Neural cell (in vitro differentiated cells): ENCODE results near the gene DCAF15. TPM values are rescaled to one million over a fixed set of nuclear protein-coding genes. Genes with fewer than 3 reads are reported as not detected.

ENCODE experiments used
- H2AFZ ChIP-seq: fragments of 200-600, 300-800 bp; sonication (generic), shearing (Covaris generic); 2 replicates; pipeline ENCODE4 v1.6.0; 2014; ENCODE audit warnings: low read depth, mild to moderate bottlenecking, antibody characterized with exemption, low read length, moderate library complexity
- H3F3A ChIP-seq: fragments of 200-600 bp; shearing (Covaris generic); 2 replicates; pipeline ENCODE4 v1.6.1; 2016; ENCODE audit warnings: mild to moderate bottlenecking, moderate library complexity, mixed read lengths, antibody characterized with exemption, low read length; ENCODE audit not compliant: insufficient read depth, poor library complexity, severe bottlenecking
- H3K27ac ChIP-seq: fragments of 200-600, 300-800 bp; sonication (generic), shearing (Covaris generic); 2 replicates; pipeline ENCODE4 v1.5.1; 2014; ENCODE audit warnings: mild to moderate bottlenecking, low read length, moderate library complexity
- H3K27me3 ChIP-seq: fragments of 300-800, 200-600 bp; sonication (generic), shearing (Covaris generic); 2 replicates; pipeline ENCODE4 v1.6.0; 2014; ENCODE audit warnings: mild to moderate bottlenecking, low read depth, low read length, moderate library complexity; ENCODE audit not compliant: insufficient read depth
- H3K36me3 ChIP-seq: fragments of 300-800, 200-600 bp; sonication (generic), shearing (Covaris generic); 2 replicates; pipeline ENCODE4 v1.5.1; 2014; ENCODE audit warnings: mild to moderate bottlenecking, antibody characterized with exemption, low read length, moderate library complexity; ENCODE audit not compliant: insufficient read depth
- H3K4me2 ChIP-seq: fragments of 300-800, 200-600 bp; sonication (generic), shearing (Covaris generic); 2 replicates; pipeline ENCODE4 v1.6.0; 2014; ENCODE audit warnings: mild to moderate bottlenecking, low read length
- H3K4me3 ChIP-seq: fragments of 300-800, 200-600 bp; sonication (generic), shearing (Covaris generic); 2 replicates; pipeline ENCODE4 v1.5.1; 2014; ENCODE audit warnings: mild to moderate bottlenecking, low read length, moderate library complexity
- H3K79me2 ChIP-seq: fragments of 200-600 bp; shearing (Covaris generic); replicated peaks from 2 replicates; pipeline ENCODE4 v1.6.0; 2014; ENCODE audit warnings: mild to moderate bottlenecking, low read length, moderate library complexity; ENCODE audit not compliant: insufficient read depth
- H3K9ac ChIP-seq: fragments of 300-800, 200-600 bp; sonication (generic), shearing (Covaris generic); 2 replicates; pipeline ENCODE4 v1.6.1; 2016; ENCODE audit warnings: mild to moderate bottlenecking, low read length, mixed read lengths
- H3K9me2 ChIP-seq: fragments of 200-600 bp; shearing (Covaris generic); 2 replicates; pipeline ENCODE4 v1.6.1; 2016; ENCODE audit warnings: mild to moderate bottlenecking, low read length, mixed read lengths; ENCODE audit not compliant: insufficient read depth
- H3K9me3 ChIP-seq: fragments of 200-600, 300-800 bp; sonication (generic), shearing (Covaris generic); 2 replicates; pipeline ENCODE4 v1.6.1; 2016; ENCODE audit warnings: mild to moderate bottlenecking, mixed run types, low read length, moderate library complexity, mixed read lengths
- H4K20me1 ChIP-seq: fragments of 200-600 bp; shearing (Covaris generic); 2 replicates; pipeline ENCODE4 v1.6.1; 2016; ENCODE audit warnings: mild to moderate bottlenecking, mixed run types; ENCODE audit not compliant: insufficient read depth
- EP300 ChIP-seq: fragments of 450-650 bp; conservative IDR thresholded peaks from 2 replicates; pipeline ENCODE4 v1.6.1; 2014; ENCODE audit warnings: antibody characterized with exemption, mild to moderate bottlenecking, moderate library complexity; ENCODE audit not compliant: poor library complexity, severe bottlenecking
- EZH2 ChIP-seq: fragments of 200-600, 300-800 bp; shearing (Covaris generic), sonication (generic); IDR thresholded peaks from 2 replicates; pipeline ENCODE4 v1.6.1; 2014; ENCODE audit warnings: antibody characterized with exemption, low read length, borderline replicate concordance, mild to moderate bottlenecking; ENCODE audit not compliant: insufficient read depth, poor library complexity, severe bottlenecking
- MXI1 ChIP-seq: fragments of 450-650 bp; conservative IDR thresholded peaks from 2 replicates; pipeline ENCODE4 v1.6.1; 2014; ENCODE audit warnings: antibody characterized with exemption, mild to moderate bottlenecking; ENCODE audit not compliant: poor library complexity, severe bottlenecking
- POLR2AphosphoS5 ChIP-seq: IDR thresholded peaks from 2 replicates; pipeline ENCODE4 v1.6.1; 2012
- RAD21 ChIP-seq: fragments of 450-650 bp; conservative IDR thresholded peaks from 2 replicates; pipeline ENCODE4 v1.6.1; 2014; ENCODE audit warnings: antibody characterized with exemption, mild to moderate bottlenecking, moderate library complexity
- SMC3 ChIP-seq: fragments of 450-650 bp; conservative IDR thresholded peaks from 2 replicates; pipeline ENCODE4 v1.6.1; 2014; ENCODE audit warnings: antibody characterized with exemption, mild to moderate bottlenecking, moderate library complexity; ENCODE audit not compliant: poor library complexity
- TAF1 ChIP-seq: IDR thresholded peaks from 2 replicates; pipeline ENCODE4 v1.6.1; 2012; ENCODE audit warnings: low read depth
- polyA plus RNA-seq: library from polyadenylated mRNA; depleted of rRNA; stranded (reverse); fragments of >200 nt; gene quantifications from 2 replicates; pipeline ENCODE4 v1.2.3, GENCODE V29; 2014
- TF ChIP-seq, protein P1 (sequence below): IDR thresholded peaks from 2 replicates; pipeline ENCODE4 v1.6.1; 2012; ENCODE audit warnings: borderline replicate concordance
- TF ChIP-seq, protein P2 (sequence below): fragments of 450-650 bp; IDR thresholded peaks from 2 replicates; pipeline ENCODE4 v1.5.1; 2014; ENCODE audit warnings: antibody characterized with exemption, mild to moderate bottlenecking, moderate library complexity; ENCODE audit not compliant: poor library complexity, severe bottlenecking

The DCAF15 gene
- polyA plus RNA-seq, 1 donor from 2014 or later = 39.4 TPM

- Histone ChIP-seq H3K9ac (no peak overlapping the region), H3K27me3 (no peaks in the 10 kb centered on the region), H3K79me2 (peaks cover 11% of the 10 kb centered on the region), H2AFZ (no peak overlapping the region), H3K9me2 (no peaks in the 10 kb centered on the region), H3K27ac (no peak overlapping the region), H4K20me1 (no peaks in the 10 kb centered on the region), H3K9me3 (no peaks in the 10 kb centered on the region), H3F3A (no peaks in the 10 kb centered on the region), H3K4me3 (no peak overlapping the region), H3K4me2 (no peak overlapping the region), H3K36me3 (no peaks in the 10 kb centered on the region)
- TF ChIP-seq SMC3 (no peak), EP300 (no peak), TAF1 (no peak)
Observed at GRCh38 chr19:13958043-13958442, 5.7 kb downstream of the DCAF15 start.

- Histone ChIP-seq H3K79me2 (no peaks in the 10 kb centered on the region), H2AFZ (no peak overlapping the region), H3K9ac (no peak overlapping the region), H3K9me2 (no peaks in the 10 kb centered on the region), H3F3A (no peaks in the 10 kb centered on the region), H3K4me2 (no peak overlapping the region), H3K36me3 (no peaks in the 10 kb centered on the region), H3K27ac (no peak overlapping the region), H3K9me3 (no peaks in the 10 kb centered on the region), H3K4me3 (no peak overlapping the region), H3K27me3 (no peaks in the 10 kb centered on the region), H4K20me1 (no peaks in the 10 kb centered on the region)
- no peak for TF ChIP-seq TAF1
- no peak for TF ChIP-seq POLR2AphosphoS5
- no peak for TF ChIP-seq RAD21
- TF ChIP-seq MXI1 = no peak
- TF ChIP-seq, protein P1, sequence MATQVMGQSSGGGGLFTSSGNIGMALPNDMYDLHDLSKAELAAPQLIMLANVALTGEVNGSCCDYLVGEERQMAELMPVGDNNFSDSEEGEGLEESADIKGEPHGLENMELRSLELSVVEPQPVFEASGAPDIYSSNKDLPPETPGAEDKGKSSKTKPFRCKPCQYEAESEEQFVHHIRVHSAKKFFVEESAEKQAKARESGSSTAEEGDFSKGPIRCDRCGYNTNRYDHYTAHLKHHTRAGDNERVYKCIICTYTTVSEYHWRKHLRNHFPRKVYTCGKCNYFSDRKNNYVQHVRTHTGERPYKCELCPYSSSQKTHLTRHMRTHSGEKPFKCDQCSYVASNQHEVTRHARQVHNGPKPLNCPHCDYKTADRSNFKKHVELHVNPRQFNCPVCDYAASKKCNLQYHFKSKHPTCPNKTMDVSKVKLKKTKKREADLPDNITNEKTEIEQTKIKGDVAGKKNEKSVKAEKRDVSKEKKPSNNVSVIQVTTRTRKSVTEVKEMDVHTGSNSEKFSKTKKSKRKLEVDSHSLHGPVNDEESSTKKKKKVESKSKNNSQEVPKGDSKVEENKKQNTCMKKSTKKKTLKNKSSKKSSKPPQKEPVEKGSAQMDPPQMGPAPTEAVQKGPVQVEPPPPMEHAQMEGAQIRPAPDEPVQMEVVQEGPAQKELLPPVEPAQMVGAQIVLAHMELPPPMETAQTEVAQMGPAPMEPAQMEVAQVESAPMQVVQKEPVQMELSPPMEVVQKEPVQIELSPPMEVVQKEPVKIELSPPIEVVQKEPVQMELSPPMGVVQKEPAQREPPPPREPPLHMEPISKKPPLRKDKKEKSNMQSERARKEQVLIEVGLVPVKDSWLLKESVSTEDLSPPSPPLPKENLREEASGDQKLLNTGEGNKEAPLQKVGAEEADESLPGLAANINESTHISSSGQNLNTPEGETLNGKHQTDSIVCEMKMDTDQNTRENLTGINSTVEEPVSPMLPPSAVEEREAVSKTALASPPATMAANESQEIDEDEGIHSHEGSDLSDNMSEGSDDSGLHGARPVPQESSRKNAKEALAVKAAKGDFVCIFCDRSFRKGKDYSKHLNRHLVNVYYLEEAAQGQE = no peak
- TF ChIP-seq, protein P2, sequence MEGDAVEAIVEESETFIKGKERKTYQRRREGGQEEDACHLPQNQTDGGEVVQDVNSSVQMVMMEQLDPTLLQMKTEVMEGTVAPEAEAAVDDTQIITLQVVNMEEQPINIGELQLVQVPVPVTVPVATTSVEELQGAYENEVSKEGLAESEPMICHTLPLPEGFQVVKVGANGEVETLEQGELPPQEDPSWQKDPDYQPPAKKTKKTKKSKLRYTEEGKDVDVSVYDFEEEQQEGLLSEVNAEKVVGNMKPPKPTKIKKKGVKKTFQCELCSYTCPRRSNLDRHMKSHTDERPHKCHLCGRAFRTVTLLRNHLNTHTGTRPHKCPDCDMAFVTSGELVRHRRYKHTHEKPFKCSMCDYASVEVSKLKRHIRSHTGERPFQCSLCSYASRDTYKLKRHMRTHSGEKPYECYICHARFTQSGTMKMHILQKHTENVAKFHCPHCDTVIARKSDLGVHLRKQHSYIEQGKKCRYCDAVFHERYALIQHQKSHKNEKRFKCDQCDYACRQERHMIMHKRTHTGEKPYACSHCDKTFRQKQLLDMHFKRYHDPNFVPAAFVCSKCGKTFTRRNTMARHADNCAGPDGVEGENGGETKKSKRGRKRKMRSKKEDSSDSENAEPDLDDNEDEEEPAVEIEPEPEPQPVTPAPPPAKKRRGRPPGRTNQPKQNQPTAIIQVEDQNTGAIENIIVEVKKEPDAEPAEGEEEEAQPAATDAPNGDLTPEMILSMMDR = no peak
- TF ChIP-seq EP300 = no peak
- no peak for TF ChIP-seq SMC3
- TF ChIP-seq EZH2 = no peak
Observed at GRCh38 chr19:13959141-13959961, 7.0 kb downstream of the DCAF15 start.
